NB4 (cell line): Measurements from ENCODE around the gene WASF3.

Experiments used
- DNase-seq: peaks from one replicate; pipeline ENCODE4 v3.0.0; 2010; ENCODE audit warnings: low read depth
- H3K4me3 ChIP-seq: one replicate; pipeline ENCODE4 v1.5.1; 2011; ENCODE audit warnings: mild to moderate bottlenecking, low read depth, low read length, moderate library complexity
- MYC ChIP-seq: IDR thresholded peaks from 2 replicates; pipeline ENCODE4 v1.6.1; 2011; ENCODE audit warnings: low read depth, low read length
- POLR2A ChIP-seq: IDR thresholded peaks from 2 replicates; pipeline ENCODE4 v1.6.1; 2011; ENCODE audit warnings: mild to moderate bottlenecking; ENCODE audit not compliant: insufficient read length; ENCODE audit errors: extremely low read depth
- TF ChIP-seq, protein P1 (sequence below): IDR thresholded peaks from 2 replicates; pipeline ENCODE4 v1.6.1; 2011; ENCODE audit warnings: low read depth, low read length
- TF ChIP-seq, protein P2 (sequence below): IDR thresholded peaks from one replicate; pipeline ENCODE4 v1.5.1; 2012; ENCODE audit warnings: low read depth, low read length

Gene WASF3

DNA sequence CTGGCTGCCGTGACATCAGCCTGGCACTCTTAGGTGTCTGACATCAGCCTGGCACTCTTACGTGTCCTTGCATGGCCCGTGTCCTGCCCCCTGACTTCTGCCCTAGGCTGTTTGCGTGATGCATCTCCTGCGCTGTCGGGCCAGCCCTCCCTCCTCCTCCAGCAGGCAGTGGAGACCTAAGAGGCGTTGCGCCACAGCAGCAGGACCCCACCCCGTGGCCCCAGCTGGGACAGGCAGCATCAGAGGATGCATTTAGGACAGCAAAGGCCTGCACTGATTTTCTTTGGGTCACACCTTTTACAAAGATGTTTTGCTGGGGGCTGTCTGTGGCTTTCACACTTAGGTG, 137.8 kb downstream of the WASF3 start:
- no peak overlapping the region for H3K4me3 ChIP-seq
- TF ChIP-seq, protein P1, sequence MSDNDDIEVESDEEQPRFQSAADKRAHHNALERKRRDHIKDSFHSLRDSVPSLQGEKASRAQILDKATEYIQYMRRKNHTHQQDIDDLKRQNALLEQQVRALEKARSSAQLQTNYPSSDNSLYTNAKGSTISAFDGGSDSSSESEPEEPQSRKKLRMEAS: no peak
- TF ChIP-seq MYC: no peak
- TF ChIP-seq, protein P2, sequence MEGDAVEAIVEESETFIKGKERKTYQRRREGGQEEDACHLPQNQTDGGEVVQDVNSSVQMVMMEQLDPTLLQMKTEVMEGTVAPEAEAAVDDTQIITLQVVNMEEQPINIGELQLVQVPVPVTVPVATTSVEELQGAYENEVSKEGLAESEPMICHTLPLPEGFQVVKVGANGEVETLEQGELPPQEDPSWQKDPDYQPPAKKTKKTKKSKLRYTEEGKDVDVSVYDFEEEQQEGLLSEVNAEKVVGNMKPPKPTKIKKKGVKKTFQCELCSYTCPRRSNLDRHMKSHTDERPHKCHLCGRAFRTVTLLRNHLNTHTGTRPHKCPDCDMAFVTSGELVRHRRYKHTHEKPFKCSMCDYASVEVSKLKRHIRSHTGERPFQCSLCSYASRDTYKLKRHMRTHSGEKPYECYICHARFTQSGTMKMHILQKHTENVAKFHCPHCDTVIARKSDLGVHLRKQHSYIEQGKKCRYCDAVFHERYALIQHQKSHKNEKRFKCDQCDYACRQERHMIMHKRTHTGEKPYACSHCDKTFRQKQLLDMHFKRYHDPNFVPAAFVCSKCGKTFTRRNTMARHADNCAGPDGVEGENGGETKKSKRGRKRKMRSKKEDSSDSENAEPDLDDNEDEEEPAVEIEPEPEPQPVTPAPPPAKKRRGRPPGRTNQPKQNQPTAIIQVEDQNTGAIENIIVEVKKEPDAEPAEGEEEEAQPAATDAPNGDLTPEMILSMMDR: no peak
- TF ChIP-seq POLR2A: no peak
- DNase-seq: no peak

DNA sequence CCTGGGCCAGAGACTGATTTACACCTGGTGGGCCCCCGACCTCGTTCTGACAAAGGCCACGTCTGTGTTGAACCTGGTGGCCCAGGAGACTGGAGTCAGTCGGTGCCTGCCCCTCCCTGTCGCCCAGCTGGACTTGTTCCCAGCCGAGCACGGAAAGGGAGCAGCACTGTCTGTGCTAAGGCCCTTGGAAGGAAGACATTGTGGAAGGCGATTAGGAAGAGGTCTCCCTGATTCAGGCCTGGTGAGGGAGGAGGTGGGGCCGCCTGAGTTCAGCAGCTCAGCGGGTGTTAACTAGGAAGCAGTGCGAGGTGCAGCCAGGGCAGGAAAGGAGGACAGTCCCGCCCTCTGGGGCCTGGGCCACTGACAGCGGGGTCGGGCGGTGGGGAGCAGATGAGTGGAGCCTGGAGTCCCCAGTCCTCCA, 138.4 kb downstream of the WASF3 start:
- no peak overlapping the region for H3K4me3 ChIP-seq
- TF ChIP-seq, protein P1: no peak
- TF ChIP-seq POLR2A (no peak), MYC (no peak)
- TF ChIP-seq, protein P2: no peak
- DNase-seq: no peak

DNA sequence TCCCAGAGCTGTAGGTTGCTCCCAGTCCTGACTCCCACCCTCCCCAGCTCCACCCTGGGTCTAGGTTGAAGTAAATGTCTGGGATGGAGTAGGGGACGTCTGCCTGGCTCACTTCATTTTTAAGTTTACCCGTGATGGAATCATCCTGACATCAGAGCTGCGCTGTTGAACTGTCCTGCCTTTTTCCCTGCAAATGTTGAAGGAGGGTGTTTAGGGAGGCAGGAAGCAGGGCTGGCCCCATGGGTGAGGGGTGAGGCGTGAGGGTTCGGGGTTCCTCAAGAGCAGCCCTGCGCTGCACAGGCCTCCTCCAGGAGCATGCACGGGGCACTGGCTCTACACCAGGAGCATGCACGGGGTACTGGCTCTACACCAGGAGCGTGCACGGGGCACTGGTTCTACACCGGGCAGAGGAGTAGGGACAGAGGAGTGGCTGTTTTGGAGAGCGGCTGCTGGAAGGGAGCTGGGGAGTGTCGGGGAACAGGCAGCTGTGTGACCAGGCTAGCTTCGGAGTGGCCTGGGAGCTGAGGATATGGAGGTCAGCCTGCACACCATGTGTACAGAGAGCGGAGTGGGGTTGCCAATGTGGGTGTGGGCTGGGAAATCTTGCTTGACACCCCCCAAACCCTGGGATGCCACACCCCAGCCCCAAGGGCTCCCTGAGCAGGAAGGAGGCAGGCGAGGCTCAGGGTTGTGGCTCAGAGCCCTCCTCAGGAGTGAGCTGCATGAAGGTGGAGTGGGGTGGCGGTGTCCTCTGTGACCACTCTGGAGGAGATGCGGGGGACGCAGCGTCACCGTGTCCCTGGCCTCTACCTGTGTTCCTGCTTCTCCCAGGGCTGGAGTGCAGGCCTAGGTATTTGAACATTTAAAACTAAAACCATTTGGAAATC, 139.8 kb downstream of the WASF3 start:
- DNase-seq: no peak
- H3K4me3 ChIP-seq: no peak overlapping the region
- TF ChIP-seq, protein P1: no peak
- TF ChIP-seq, protein P2: no peak

DNA sequence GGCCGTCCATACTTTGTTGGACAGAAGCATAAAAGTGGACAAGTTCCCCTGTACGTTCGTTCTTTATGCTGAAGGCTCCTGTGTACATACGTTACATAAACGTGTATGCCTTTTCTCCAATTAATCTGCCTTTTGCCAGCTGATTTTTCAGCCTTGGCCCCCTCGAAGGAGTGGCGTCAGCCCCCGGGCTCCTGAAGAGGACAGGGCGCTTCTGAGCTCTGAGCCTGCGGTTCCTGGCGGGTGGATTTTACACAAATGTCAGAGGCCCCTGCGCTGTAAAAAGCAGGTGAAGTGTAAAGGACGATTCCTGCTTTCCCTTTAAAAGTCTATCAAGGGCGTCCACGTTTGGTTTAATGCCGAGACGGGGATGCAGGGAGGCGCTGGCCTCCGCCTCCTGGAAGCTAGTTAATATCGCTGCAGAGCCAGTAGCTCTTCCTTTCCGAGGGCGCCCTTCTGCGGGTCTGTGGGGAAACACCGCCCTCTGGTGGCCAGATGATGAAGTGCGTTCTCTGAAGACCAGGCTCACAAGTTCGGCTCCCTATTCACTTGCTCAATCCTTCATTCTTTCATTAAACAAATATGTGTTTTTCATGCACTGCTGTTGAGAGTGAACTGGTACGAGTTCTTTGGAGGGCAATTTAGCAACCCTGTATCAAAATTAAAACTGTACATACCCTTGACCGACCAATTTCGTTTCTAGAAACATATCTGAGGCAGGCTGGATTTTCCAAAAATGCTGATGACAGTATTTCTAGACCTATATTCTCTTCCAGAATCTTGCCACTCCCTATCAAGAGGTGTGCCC, 141.1 kb downstream of the WASF3 start:
- DNase-seq: peak; percentile 85
- TF ChIP-seq, protein P1: no peak
- TF ChIP-seq, protein P2: peak; percentile 93
- H3K4me3 ChIP-seq: no peak overlapping the region

DNA sequence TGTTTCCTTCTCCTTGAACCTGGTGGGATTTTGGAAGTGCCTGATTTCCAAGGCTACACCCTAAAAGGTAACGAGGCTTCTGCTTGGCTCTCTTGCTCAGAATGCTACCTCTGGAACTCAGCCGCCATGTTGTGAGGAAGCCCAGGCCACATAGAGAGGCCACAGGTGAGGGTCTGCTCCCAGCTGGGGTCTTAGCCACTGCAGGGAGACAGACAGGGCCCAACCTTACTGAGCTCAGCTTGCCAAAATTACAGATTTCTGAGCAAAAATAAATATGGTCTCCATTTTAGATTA, 141.7 kb downstream of the WASF3 start:
- no peak for DNase-seq
- H3K4me3 ChIP-seq: no peak overlapping the region
- TF ChIP-seq MYC (no peak), POLR2A (no peak)
- TF ChIP-seq, protein P2: no peak
- TF ChIP-seq, protein P1: no peak
